AG04449 (cell line): ENCODE data around the gene COPA.
"Not testable (repeated sequence)": the region's sequence is repeated elsewhere in the genome, so short reads cannot be mapped to it uniquely, and the experiment has no call there.

Experiments
- CTCF ChIA-PET: fragments of 350-600 bp; formaldehyde crosslinking; extraction: SDS; loops from one replicate; lab custom pipeline; 2021; ENCODE audit warnings: antibody characterized with exemption; lab: Yijun Ruan, JAX
- POLR2A ChIA-PET: fragments of 400-600, 350-600 bp; formaldehyde crosslinking; extraction: SDS; loops from one replicate; lab custom pipeline; 2020; ENCODE audit warnings: antibody characterized with exemption, inconsistent platforms; lab: Yijun Ruan, JAX
- DNase-seq: peaks from one replicate; pipeline ENCODE4 v3.0.0-alpha.2; 2010; ENCODE audit warnings: low read depth, low spot score
- H3K4me3 ChIP-seq: 2 replicates; pipeline ENCODE4 v1.5.1; 2011; ENCODE audit warnings: low read depth, mild to moderate bottlenecking, control low read depth, low read length
- CTCF ChIP-seq: IDR thresholded peaks from one replicate; pipeline ENCODE4 v1.5.1; 2011; ENCODE audit warnings: mild to moderate bottlenecking, moderate library complexity, low read length, control low read depth, inconsistent platforms; ENCODE audit not compliant: insufficient read depth; ENCODE audit errors: missing control alignments

The COPA gene

GRCh38 chr1:160342953-160343869, at the start of gene COPA, which contains the start of gene NCSTN:
Gene COPA (minus strand): TSS chr1:160343250. CDS start chr1:160343170, 80 bp downstream.
Gene NCSTN (plus strand): TSS chr1:160343383. CDS start chr1:160343397, 14 bp downstream.
- CTCF ChIA-PET = interaction anchor here (1.2 to 2.7 kb wide), 3 partner anchors 11 to 52 kb away, joined by 4 to 23 read pairs (median 6); no protein-coding TSS in a partner anchor
- POLR2A ChIA-PET = no interaction called here
- DNase-seq = peak; percentile 84
- TF ChIP-seq CTCF = no peak
- H3K4me3 ChIP-seq = peak within 1 kb of the TSS; percentile 93

- DNase-seq, H3K4me3 ChIP-seq, POLR2A ChIA-PET: not testable (repeated sequence)
- CTCF ChIA-PET = interaction anchor here (7.1 kb wide), 1 partner anchor 10 kb away, joined by 36 read pairs; no protein-coding TSS in a partner anchor
Measured at GRCh38 chr1:160388406-160388805, 45.4 kb upstream of the COPA start.

- CTCF ChIA-PET = interaction anchor here (1.5 kb wide), 1 partner anchor 9 kb away, joined by 4 read pairs; no protein-coding TSS in a partner anchor
- H3K4me3 ChIP-seq, POLR2A ChIA-PET, DNase-seq: not testable (repeated sequence)
Measured at GRCh38 chr1:160384812-160385211, 41.8 kb upstream of the COPA start.

GRCh38 chr1:160377585-160378206, 34.6 kb upstream of the COPA start:
- CTCF ChIA-PET = interaction anchor here (0.9 to 11.5 kb wide), 18 partner anchors 14 to 332 kb away, joined by 3 to 277 read pairs (median 8); partner anchors contain the start of genes CASQ1 and NHLH1
- POLR2A ChIA-PET = interaction anchor here (0.5 to 0.7 kb wide), 2 partner anchors 18 to 227 kb away, joined by 3 to 4 read pairs; no protein-coding TSS in a partner anchor
- DNase-seq = peak; percentile 17
- no peak for TF ChIP-seq CTCF
- H3K4me3 ChIP-seq = no peak overlapping the region

- DNase-seq = no peak
- TF ChIP-seq CTCF = peak; percentile 84
- POLR2A ChIA-PET = no interaction called here
- CTCF ChIA-PET = interaction anchor here (0.7 to 11.5 kb wide), 33 partner anchors 8 to 331 kb away, joined by 3 to 277 read pairs (median 4); partner anchors contain the start of genes CASQ1, DCAF8, NHLH1 and PEX19
- no peak overlapping the region for H3K4me3 ChIP-seq
Measured at GRCh38 chr1:160376525-160377131, 33.6 kb upstream of the COPA start.

- POLR2A ChIA-PET = no interaction called here
- CTCF ChIA-PET = interaction anchor here (0.7 to 11.5 kb wide), 33 partner anchors 9 to 452 kb away, joined by 3 to 277 read pairs (median 4); partner anchors contain the start of genes CASQ1, DCAF8, NHLH1 and PEX19
Measured at GRCh38 chr1:160375788-160376524, 32.9 kb upstream of the COPA start.

More at GRCh38 chr1:160375788-160376524, 32.9 kb upstream of the COPA start:
- no peak for DNase-seq
- TF ChIP-seq CTCF = no peak
- no peak overlapping the region; the same call in 1 of the 2 replicates for H3K4me3 ChIP-seq
